ENCODE data around the gene SERGEF.

The SERGEF gene

GRCh38 chr11:17861036-17861755 lies 151.7 kb downstream of the SERGEF start:
- TF ChIP-seq, protein P1, sequence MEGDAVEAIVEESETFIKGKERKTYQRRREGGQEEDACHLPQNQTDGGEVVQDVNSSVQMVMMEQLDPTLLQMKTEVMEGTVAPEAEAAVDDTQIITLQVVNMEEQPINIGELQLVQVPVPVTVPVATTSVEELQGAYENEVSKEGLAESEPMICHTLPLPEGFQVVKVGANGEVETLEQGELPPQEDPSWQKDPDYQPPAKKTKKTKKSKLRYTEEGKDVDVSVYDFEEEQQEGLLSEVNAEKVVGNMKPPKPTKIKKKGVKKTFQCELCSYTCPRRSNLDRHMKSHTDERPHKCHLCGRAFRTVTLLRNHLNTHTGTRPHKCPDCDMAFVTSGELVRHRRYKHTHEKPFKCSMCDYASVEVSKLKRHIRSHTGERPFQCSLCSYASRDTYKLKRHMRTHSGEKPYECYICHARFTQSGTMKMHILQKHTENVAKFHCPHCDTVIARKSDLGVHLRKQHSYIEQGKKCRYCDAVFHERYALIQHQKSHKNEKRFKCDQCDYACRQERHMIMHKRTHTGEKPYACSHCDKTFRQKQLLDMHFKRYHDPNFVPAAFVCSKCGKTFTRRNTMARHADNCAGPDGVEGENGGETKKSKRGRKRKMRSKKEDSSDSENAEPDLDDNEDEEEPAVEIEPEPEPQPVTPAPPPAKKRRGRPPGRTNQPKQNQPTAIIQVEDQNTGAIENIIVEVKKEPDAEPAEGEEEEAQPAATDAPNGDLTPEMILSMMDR (IDR thresholded peaks at IDR 0.05; ENCODE audit: low read depth, low read length) = no peak
- H3K4me3 ChIP-seq (ENCODE audit: low read depth, low read length) = no peak overlapping the region

DNA sequence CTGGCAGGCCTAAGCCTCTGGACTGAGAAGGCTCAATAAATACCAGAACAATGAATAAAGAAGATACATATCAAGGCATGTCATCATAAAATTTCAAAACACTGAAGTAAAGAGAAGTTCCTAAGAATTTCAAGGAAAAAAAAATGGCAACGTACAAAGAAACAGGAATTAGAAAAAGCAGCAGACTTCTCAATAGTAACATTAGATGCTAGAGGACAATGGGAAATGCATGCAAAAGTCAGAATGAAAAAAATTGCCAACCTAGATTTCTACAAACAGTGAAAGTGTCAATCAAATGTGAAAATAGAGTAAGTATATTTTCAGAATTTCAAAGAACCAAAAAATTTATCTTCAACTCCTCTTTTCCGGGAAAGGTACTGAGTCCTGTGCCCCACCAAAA lies 153.3 kb downstream of the SERGEF start:
- H3K4me3 ChIP-seq (ENCODE audit: low read depth, low read length) = no peak overlapping the region
- TF ChIP-seq, protein P1 (IDR thresholded peaks at IDR 0.05; ENCODE audit: low read depth, low read length) = no peak

DNA sequence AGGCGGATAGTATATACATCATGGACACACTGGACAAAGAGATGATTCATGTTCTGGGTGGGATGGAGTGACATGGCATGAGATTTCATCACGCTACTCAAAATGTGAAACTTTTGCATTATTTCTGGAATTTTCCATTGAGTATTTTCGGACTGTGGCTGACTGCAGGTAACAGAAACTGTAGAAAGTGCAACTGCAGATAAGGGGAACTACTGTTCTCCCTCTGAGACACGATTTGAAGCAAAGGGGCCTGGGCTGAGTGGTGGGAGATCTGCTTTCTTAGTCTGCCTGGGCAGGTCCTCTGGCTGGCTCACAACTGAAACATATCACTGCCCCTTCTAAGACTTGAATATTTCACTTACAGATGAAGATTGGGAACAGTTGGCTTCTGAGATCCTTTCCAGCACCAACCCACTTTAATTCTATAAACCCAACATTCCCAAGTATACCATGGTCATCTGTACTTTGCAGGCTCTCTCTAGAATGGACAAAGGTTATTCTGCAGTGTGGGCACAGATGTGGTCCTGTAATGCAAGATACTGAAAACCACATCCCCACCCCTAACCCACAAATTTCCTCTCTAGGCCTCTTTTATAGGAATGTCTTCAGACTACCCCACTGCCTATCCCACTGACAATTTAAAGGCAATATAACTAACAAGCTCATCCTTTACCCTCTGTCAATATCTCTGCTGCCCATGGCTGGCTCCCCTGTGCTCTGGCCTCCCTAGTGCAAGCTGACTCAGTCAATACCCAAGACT lies 157.1 kb downstream of the SERGEF start:
- no peak overlapping the region for H3K4me3 ChIP-seq (ENCODE audit: low read depth, low read length)
- TF ChIP-seq, protein P1 (IDR thresholded peaks at IDR 0.05; ENCODE audit: low read depth, low read length) = no peak

GRCh38 chr11:17853280-17853679 lies 159.6 kb downstream of the SERGEF start:
- no peak overlapping the region for H3K4me3 ChIP-seq (ENCODE audit: low read depth, low read length)
- TF ChIP-seq, protein P1 (IDR thresholded peaks at IDR 0.05; ENCODE audit: low read depth, low read length) = no peak

- no peak overlapping the region for H3K4me3 ChIP-seq (ENCODE audit: low read depth, low read length)
- TF ChIP-seq, protein P1 (IDR thresholded peaks at IDR 0.05; ENCODE audit: low read depth, low read length) = no peak
Observed at GRCh38 chr11:17852246-17852645, 160.6 kb downstream of the SERGEF start.

- TF ChIP-seq, protein P1 (IDR thresholded peaks at IDR 0.05; ENCODE audit: low read depth, low read length) = no peak
Observed at GRCh38 chr11:17851697-17852096, 161.2 kb downstream of the SERGEF start.

GRCh38 chr11:17850336-17850735 lies 162.5 kb downstream of the SERGEF start:
- H3K4me3 ChIP-seq (ENCODE audit: low read depth, low read length) = no peak overlapping the region
- TF ChIP-seq, protein P1 (IDR thresholded peaks at IDR 0.05; ENCODE audit: low read depth, low read length) = no peak

More at GRCh38 chr11:17851697-17852096, 161.2 kb downstream of the SERGEF start:
- no peak overlapping the region for H3K4me3 ChIP-seq (ENCODE audit: low read depth, low read length)

All from WI38 (cell line).